Measurements from ENCODE around the gene RPL22. TPM values are rescaled to one million over a fixed set of nuclear protein-coding genes. Genes with fewer than 3 reads are reported as not detected.

RPL22 gene
- total RNA-seq, 1 donor from 2014 or later, result 133 TPM

DNA sequence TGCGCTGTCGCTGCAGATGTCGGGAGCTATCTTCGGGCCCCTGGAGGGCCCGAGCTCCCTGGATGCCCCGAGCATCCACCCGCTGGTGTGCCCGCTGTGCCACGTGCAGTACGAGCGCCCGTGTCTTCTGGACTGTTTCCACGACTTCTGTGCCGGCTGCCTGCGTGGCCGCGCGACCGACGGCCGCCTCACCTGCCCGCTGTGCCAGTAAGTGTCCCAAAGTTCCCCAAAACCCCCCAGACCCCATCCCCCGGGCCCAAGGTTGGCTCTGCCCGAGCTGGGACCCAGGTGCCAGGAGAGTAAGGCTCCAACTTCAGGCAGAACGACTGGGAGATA, 7.1 kb upstream of the RPL22 start:
- no peak for DNase-seq (ENCODE audit: extremely low read depth, low read depth, low spot score)

DNA sequence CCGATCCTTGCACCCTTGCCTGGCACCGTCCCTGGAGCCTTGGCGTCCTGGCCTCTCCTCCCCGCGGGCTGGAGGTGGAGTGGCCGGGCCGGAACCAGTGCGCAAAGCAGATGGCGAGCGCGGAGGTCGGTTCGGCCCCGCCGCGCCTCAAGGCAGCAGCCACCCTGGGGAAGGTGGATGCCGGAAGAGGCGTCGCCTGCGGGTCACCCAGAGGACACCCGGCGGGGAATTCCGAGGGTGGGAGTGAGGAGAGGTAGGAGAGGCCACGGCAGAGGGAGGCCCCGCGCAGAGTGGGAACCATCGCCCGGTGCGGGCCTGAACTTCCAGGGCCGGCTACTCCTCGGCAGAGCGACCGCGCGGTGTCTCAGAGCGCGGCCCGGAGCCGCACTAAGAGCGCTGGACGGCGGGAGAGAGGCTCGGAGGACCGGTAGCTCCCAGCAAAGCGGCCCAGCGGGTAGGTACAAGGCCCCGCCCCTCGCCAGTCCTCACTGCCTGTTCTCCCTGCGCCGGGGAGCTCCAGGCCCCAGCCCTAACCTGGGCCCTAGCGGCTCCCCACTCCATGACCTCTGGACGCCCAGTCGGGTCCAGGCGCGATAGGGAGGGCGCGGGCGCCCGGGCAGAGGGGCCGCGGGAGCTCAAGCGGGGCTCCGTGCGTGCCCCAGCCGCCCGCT, 6.6 kb upstream of the RPL22 start, which contains the start of gene RNF207:
Gene RNF207 (plus strand): TSS at position 271 of the 671 bp plus-strand sequence. CDS start 417 bp downstream, outside the sequence.
- DNase-seq (ENCODE audit: extremely low read depth, low read depth, low spot score), result no peak

DNA sequence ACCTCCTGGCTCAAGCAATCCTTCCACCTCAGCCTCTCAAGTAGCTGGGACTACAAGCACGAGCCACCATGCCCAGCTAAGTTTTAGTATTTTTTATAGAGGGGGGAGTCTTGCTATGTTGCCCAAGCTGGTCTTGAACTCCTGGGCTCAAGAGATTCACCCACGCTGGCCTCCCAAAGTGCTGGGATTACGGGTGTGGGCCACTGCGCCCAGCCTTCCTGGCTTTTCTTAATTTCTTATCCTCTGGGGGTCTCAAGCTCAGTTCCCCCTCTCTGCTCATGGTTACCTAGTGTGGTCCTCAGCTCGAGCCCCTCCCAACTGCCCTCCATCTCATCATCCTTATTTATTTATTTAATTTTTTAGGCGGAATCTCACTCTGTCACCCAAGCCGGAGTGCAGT, 2.9 kb upstream of the RPL22 start:
- no peak for DNase-seq (ENCODE audit: extremely low read depth, low read depth, low spot score)

DNA sequence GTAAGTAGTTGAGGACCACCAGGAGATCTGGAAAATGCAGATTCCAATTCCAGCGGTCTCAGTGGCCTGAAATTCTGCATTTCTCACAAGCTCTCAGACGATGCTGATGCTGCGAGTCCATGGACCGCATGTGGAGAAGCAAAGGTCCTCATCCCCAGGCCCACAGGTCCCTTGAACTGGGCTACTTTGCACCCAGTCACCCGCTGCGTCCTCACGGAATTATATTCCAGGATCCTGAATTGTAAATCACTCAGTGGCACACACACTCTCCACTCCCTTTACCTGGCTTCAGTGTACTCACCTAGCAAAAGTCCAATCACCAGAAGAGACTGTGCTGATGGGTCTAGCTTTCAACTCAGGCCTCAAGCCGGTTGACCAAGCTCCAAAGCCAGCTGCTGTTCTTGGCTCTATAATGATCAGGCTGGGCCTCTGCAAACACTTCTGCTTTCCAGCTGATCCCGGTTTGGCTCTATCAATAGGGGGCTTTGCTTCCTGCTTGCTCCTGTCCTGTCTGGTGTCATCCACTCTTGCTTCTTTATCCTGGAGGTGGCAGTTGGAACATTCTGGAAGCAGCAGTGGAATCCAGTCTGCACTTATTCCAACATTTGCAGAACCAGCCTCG, 904 bp upstream of the RPL22 start:
- no peak for DNase-seq (ENCODE audit: extremely low read depth, low read depth, low spot score)

DNA sequence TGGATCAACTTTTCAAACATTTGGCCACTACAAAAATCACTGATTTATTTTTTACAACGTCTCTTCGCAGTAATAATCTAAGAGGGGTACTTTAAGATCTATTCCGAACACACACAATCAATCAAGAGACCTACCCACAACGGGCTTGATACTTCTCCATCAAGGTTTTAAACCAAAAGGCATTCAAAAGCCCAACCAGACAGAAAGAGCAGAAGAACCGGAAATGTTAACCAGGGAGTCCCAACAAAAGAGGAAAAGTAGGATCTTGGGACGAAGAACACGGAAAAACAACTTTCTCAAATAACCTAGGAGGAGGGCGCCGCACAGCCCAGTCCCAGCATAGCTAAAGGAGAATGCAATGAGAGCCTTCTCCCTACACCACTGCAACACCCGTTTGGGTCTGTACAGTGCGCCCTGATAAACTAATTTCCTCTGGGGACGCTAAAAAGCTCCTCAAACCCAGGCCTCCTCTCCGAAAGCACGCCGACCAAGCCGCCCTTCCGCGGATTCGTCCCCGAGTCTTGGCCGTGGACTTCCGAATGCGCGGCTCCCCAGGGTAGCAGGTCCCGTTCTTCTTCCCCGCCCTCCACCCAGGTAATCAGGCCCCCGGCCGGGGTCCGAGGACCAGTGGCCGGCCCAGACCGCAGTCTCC, 623 bp downstream of the RPL22 start:
- no peak for DNase-seq (ENCODE audit: extremely low read depth, low read depth, low spot score)

DNA sequence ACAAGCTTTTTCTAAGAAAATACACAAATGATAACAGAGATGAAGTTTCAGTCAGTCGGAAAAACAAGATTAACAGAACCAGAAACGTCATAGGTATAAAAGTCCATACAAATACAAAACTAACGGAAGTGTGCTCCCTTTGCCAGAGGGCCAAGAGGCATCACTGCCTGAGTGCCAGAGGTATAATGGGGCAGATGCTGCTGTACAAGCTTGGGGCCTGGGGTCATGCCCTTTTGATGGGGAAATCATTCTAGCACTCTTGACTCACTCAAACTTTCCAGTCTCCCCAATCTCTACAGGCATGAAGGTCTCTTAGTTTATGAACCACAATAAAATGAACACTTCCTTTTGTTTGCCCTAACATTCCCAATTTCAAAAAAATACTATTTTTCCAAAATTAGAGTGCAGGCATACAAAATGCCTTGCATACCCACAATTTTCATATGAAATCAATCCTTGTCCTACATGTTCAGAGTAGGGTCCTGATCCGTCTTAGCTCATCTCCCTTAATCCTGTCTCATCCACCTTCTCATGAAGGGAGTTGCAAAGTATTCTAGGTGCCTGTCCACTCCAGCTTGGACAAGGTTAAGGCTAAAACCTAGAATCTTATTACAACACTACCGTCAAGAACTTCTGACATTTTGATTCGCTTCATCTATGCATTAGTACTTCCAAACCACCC, 1.5 kb downstream of the RPL22 start:
- DNase-seq (ENCODE audit: extremely low read depth, low read depth, low spot score), result no peak

DNA sequence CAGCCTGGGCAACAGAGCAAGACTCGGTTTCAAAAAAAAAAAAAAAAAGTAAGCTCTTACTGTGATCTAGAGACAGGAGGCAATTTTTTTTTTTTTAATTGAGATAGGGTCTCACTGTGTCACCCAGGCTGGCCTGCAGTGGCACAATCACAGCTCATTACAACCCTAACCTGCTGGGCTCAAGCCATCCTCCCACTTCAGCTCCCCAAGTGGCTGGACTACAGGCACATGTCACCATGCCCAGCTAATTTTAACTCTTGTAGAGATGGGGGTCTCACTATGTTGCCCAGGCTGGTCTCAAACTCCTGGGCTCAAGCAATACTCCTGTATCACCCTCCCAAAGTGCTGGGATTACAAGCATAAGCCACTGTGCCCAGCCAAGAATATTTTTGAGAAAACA, 7.4 kb downstream of the RPL22 start:
- no peak for DNase-seq (ENCODE audit: extremely low read depth, low read depth, low spot score)

DNA sequence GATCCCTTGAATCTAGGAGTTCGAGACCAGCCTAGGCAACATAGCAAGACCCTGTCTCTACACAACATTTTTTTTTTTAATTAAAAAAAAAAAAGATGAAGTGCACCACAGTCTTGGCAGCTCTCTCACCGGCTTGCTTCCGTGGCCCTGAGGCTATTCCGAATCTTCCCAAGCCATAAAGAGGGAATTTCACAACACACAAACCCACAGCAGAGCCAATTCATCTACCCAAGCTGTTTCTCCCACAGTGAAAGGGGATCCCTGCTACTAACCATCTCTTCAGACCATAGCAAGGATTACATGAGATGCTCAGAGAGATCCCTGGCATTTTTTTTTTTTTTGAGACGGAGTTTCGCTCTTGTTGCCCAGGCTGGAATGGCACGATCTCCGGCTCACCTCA, 10.9 kb downstream of the RPL22 start:
- no peak for DNase-seq (ENCODE audit: extremely low read depth, low read depth, low spot score)

DNA sequence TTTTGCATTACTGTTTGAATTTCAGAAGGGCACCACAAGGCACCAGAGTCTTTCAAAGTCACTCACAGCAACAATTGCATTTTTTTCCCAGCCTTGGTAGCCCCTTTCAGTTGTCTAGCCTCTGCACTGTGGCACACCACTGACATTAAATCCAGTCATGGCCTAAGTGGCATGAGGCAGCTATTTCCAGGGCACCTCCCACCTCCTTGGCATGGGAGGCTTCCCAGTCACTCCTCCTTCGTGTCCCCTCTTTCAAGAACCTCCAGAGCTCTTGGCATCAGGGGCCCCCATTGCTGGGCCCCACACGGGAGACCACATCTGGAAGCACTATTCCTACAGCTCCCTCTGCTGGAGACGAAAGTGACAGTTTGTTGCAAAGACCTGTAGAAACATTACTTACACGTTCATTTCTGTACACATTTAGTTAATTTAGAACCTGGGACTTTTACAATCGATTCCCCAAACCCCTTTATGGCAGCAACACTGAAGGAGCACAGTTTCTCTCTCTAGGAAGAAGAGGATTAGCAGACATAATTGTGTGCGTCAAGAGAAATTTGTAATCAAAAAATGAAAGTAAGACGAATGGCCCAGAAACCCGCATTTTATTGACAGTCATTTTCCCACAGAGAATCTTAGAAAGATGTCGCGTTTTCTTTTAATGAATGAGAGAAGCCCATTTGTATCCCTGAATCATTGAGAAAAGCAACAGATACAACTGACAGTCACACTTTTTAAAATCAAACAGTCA, 13.6 kb downstream of the RPL22 start:
- no peak for DNase-seq (ENCODE audit: extremely low read depth, low read depth, low spot score)

DNA sequence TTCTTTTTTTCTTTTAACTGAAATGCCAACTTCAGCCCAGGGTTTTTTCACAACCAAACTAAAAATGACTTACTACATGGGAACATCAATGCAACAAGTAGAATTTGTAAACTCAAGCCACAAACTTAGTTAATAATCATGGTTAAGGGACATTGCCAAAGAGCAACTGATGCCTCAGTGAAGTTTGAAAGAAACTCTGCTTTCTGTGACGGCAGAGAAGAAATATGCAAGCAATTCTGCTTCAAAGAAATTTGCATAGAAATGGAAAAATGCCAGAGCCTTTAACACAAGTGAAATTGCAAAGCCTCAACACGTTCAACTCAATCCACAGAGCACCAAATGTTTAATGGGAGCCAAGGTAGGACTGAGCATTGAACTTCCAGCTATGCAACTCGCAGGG, 14.2 kb downstream of the RPL22 start:
- no peak for DNase-seq (ENCODE audit: extremely low read depth, low read depth, low spot score)

DNA sequence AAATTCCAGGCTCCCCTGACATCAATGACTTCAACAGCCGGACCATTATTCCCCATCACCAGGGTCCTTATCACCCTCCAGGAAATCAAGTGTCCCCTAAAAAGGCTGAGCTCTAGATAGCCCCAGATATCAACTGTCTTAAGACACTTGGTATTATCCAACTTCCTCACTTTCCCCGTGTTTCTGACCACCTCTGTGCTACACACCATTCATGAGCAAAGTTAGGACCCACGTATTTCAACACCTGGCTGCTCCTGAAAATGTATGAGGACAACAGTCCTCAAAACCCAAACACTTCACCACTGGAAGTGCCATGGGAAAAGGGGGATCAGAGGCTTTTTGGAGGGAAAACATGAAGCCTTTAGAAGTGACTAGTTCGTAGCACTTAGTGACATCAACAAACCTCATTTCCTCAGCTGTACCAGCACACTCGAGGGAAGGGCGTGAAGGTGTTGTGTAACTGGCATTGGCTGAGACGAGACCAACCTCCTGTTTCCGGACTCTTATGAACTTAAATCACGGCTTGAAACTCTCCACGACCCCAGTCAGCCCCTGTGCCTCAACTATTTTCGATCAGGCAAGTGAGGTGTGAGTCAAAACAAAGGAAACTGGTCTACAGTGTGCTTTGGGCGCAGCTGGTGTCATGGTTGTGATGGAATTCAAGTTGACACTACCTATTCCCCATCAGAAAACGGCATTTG, 15.2 kb downstream of the RPL22 start:
- no peak for DNase-seq (ENCODE audit: extremely low read depth, low read depth, low spot score)

DNA sequence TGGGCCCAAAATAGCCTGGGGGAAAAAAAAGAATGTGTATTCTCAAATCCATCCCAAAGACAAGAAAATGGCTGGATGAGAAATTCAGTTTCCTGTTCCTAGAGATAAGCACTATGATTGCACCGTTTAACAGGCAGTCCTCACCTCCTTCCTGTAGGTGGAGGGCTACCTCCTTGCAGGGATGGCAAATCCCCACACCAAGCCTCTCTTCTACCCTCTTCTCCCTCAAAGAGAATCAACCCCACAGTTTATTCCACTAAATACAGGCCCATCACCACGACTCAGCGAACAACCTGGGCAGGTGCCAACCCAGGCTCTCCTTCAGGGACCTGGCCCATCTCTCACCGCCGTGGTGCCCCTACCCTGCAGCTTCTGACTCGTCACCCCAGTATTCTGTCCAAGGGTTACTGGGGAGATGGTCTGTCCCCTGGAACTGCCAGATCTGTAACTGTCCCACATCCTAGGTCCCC, 15.8 kb downstream of the RPL22 start:
- DNase-seq (ENCODE audit: extremely low read depth, low read depth, low spot score), result no peak

DNA sequence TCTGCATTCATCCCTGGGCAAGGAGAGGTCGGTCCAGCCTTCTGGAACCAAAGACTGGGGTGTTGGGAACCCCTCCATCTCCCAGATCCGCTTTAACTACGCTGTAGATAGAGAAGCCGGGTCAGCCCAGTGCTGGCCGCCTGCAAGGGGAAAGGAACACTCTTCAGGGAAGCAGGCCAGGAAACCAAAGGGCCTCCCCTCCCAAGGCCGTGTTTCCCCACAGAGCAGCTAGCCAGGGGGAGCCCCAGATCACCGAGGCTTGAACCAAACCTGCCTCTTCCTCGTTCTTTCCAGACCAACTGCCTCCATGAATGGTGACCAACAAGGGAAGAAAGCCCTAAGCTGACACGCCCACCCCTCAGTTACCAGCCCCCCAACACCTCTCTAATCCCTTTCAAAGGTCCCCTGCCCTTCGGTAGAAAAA, 18.0 kb downstream of the RPL22 start:
- DNase-seq (ENCODE audit: extremely low read depth, low read depth, low spot score), result no peak

DNA sequence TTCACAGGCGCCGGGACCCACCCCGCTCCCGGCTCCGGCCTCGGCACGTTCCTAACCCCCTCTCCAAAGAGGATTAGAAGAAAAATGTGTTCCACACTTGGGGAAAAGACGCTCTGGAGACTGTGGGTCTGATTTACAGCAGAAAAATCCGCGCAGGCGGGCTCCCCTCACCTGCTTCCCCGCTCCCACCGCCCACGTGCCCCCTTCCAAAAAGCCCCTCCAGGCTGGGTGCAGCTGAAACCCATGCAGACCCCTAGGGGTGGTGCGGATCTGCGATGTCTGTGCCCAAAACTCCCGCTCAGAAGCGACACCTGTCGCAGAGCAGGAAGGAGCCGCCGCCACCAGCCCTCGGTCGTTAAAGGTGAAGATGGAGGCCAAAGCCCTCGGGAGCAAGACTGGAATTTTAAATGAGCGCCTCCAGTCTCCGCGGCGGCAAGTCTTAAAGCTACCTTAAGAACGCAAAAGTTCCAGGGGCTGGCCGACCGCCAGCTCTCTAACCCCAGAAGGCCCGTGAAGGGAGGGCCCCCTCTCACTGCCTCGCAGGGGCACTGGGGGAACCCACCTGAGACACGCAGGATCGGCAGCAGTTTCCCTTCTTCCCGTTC, 18.6 kb downstream of the RPL22 start:
- no peak for DNase-seq (ENCODE audit: extremely low read depth, low read depth, low spot score)

DNA sequence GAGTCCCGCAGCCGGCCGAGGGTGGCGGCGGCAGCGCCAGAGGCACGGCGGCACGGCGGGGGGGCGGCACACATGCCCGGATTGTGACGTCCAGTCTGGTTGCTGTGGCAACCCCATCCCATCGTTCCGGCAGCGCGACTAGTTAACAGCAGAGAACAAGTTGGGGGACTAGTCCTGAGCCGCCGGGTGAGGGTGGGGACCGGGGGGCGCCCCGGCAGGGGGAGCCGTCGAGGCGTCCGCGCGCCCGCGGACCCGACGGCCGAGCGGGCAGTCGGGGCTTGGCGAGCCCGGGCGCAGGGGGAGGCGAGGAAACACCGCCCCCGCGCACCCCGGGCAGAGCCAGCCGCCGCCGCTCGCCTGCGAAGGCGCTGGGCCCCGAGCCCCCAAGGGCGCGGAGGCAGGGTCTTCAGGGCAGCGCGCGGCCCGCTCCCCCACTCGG, 19.1 kb downstream of the RPL22 start, which contains the start of gene CHD5:
Gene CHD5 (minus strand): TSS at position 54 of the 439 bp plus-strand sequence. CDS start 298 bp downstream, outside the sequence.
- no peak for DNase-seq (ENCODE audit: extremely low read depth, low read depth, low spot score)

DNA sequence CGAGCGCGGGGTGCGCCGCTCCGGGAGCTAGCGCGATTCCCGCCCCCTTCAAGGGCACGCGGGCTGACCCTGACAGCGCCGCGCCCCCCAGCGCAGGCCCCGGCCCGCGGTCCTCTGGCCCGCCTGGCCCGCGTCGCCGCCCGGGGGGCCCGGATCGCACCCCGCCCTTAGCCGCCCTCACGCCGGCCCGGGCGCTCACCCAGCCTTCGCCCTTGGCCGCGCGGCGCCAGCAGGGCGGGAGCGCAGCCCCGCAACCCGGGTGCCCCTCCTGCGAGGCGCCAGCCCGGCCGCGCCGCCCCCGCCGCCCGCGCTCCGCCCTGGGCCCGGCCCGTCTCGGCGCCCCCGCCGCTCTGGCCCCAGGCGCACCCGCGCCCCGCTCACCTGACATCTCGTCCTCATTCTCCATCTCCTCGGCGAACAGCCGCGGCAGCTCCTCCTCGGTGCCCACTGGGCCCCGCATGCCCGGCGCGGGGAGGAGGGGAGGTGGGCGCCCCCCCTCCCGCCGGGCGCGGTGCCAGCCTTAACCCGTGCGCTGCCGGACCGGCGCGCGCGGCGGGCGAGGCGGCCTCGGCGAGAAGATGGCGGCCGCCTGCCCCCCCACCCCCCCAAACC, 19.7 kb downstream of the RPL22 start:
- DNase-seq (ENCODE audit: extremely low read depth, low read depth, low spot score), result no peak

DNA sequence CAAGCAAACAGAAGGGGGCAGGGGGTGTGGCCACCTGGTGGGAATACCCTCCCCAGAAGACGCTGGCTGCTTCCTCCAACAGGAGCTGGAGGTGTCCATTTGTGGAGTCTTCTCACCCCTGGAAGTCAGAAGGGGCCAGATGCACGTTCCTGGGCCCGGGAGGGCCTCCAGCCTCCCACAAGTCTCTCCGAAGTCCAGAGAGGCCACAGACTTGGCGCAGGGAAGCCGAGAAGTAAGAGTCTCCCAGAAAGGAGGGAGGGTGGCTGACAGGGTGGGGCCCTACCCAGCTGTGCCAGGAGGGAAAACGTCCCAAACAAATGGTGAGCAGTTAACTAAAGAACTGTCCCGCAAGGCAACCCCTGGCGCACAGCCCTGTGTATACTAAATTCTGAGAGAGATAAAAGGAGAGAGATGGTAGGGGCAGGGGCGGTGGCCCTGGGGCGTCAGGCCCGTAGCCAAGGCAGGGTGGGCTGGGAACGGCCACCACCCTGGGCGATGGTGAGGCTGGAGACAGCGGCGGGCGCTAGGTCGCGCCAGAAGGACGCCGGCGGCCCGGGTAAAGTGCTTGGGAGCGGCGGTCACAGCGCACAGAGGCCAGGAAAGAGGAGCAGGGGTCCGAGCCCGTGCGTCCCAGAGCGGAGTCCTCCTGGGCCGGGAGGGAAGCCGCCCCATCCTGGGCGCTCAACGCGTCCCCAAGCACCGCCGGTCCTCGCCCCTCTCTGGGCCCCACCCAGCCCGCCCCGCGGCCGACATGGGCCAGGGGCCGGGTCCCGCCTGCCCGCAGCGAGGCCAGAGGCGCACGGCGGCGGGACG, 20.4 kb downstream of the RPL22 start:
- no peak for DNase-seq (ENCODE audit: extremely low read depth, low read depth, low spot score)

DNA sequence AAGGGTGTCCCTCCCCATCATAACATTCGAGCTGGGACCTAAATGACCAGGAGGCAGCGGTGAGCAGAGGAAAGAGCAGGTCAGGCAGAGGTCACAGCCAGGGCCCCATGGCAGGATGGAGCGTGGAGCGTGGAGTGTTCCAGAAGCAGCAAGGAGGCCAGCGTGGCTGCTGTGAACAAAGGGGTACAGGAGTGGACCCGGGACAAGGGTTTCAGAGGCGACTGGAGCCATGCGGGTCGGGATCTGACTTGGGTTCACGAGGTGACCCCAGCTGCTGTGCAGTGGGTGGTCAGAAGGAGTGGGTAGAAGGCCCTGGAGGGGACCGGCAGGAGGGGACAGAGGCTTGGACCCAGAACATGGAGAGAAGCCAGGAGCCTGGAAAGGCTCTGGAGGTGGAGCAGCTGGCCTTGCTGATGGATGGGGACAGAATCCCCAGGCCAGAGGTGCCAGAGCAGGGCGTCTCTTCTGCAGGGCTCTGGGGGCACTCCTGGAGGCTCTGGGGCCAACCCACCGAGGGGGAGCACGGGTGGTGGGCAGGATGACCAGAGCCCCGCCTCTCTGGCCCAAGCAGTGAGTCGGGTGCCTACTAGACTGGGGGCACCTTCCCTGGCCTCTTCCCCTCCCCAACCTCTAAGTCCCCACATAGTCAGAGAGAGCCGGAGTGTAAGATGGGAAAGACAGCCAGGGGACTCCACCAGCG, 21.6 kb downstream of the RPL22 start:
- DNase-seq (ENCODE audit: extremely low read depth, low read depth, low spot score), result no peak

All from glomerular endothelial cell (primary cell).